ENCODE results near the gene CCNY.

- TF ChIP-seq CTCF (conservative IDR thresholded peaks at IDR 0.05; ENCODE audit: low read length), result no peak
- no peak for TF ChIP-seq EZH2phosphoT487 (IDR thresholded peaks at IDR 0.05; ENCODE audit: borderline replicate concordance, low read depth, low read length)
Observed at GRCh38 chr10:35324196-35324595, 12.1 kb upstream of the CCNY start.

Measured in OCI-LY7 (cell line).